CD4-positive, alpha-beta memory T cell (primary cell): Measurements from ENCODE around the gene RPL36. TPM values are rescaled to one million over a fixed set of nuclear protein-coding genes. Genes with fewer than 3 reads are reported as not detected.
A peak's percentile ranks its signal among the peaks of the same experiment; 100 is the strongest.

Experiments used
- CTCF ChIA-PET: fragments of 350-600 bp; sonication (Branson Sonifier 250); formaldehyde crosslinking; loops from one replicate; lab custom pipeline; 2021; ENCODE audit warnings: inconsistent platforms; ENCODE audit not compliant: partially characterized antibody; lab: Charles Lee
- POLR2A ChIA-PET: fragments of 350-600 bp; sonication (Branson Sonifier 250); formaldehyde crosslinking; loops from one replicate; lab custom pipeline; 2021; ENCODE audit not compliant: partially characterized antibody; lab: Charles Lee
- DNase-seq, 5 donors: peaks; one replicate each; pipeline versions ENCODE4 v3.0.0 to v3.0.0-alpha.2; 2020 to 2022; ENCODE audit warnings: mixed read lengths in 1 of 5
- H3K27ac ChIP-seq: one replicate; pipeline ENCODE4 v1.7.0; 2013; ENCODE audit warnings: low read depth, low read length
- H3K27me3 ChIP-seq: 2 replicates; pipeline ENCODE4 v1.7.0; 2013; ENCODE audit warnings: mild to moderate bottlenecking, low read length, moderate library complexity; ENCODE audit not compliant: insufficient read depth
- H3K36me3 ChIP-seq: 2 replicates; pipeline ENCODE4 v1.7.0; 2013; ENCODE audit warnings: mild to moderate bottlenecking, low read length, moderate library complexity; ENCODE audit not compliant: insufficient read depth
- H3K4me1 ChIP-seq: 2 replicates; pipeline ENCODE4 v1.7.0; 2013; ENCODE audit warnings: mild to moderate bottlenecking, low read length, moderate library complexity; ENCODE audit not compliant: insufficient read depth
- H3K4me3 ChIP-seq, 2 donors: one replicate each; pipeline ENCODE4 v1.7.0; 2013; ENCODE audit warnings: low read length in 2 of 2, mild to moderate bottlenecking in 1 of 2
- H3K9me3 ChIP-seq, 2 donors: one replicate each; pipeline ENCODE4 v1.7.0; 2013; ENCODE audit warnings: low read length in 2 of 2, control low read depth in 1 of 2; ENCODE audit not compliant: control insufficient read depth in 1 of 2
- H3K27ac Mint-ChIP-seq, 7 donors: one replicate each; pipeline ENCODE4 v1.8.0; 2020 to 2021; ENCODE audit warnings: mixed read lengths in 7 of 7, mild to moderate bottlenecking in 6 of 7, inconsistent platforms in 3 of 7, moderate library complexity in 3 of 7
- H3K27me3 Mint-ChIP-seq, 2 donors: one replicate each; pipeline ENCODE4 v1.8.0; 2020 to 2021; ENCODE audit warnings: mixed read lengths in 2 of 2
- H3K36me3 Mint-ChIP-seq, 2 donors: one replicate each; pipeline ENCODE4 v1.8.0; 2020 to 2021; ENCODE audit warnings: mixed read lengths in 2 of 2, inconsistent platforms in 1 of 2, mild to moderate bottlenecking in 1 of 2
- H3K4me1 Mint-ChIP-seq, 4 donors: one replicate each; pipeline ENCODE4 v1.8.0; 2020 to 2021; ENCODE audit warnings: mixed read lengths in 4 of 4, mild to moderate bottlenecking in 1 of 4
- H3K4me3 Mint-ChIP-seq, 8 donors: one replicate each; pipeline ENCODE4 v1.8.0; 2020 to 2021; ENCODE audit warnings: mixed read lengths in 8 of 8, mild to moderate bottlenecking in 7 of 8, moderate library complexity in 6 of 8, inconsistent platforms in 3 of 8
- H3K9me3 Mint-ChIP-seq, 8 donors: one replicate each; pipeline ENCODE4 v1.8.0; 2020 to 2021; ENCODE audit warnings: mixed read lengths in 8 of 8, mild to moderate bottlenecking in 5 of 8, inconsistent platforms in 3 of 8, moderate library complexity in 1 of 8
- intact Hi-C: fragments of 100-400 bp; cut with micrococcal nuclease; formaldehyde crosslinking; loops from one replicate; pipeline ENCODE4 v1.15.1; 2023
- polyA plus RNA-seq, 2 donors: library from polyadenylated mRNA; unstranded; fragments of 300-500 nt; fragmentation: Illumina TruSeq; gene quantifications; one replicate each; pipeline ENCODE4 v1.2.3, GENCODE V29; 2021
- total RNA-seq, 2 experiments: library from RNA; stranded (reverse); gene quantifications; one replicate each; pipeline ENCODE4 v1.2.3, GENCODE V29; 2021

The RPL36 gene
- total and polyA plus RNA-seq, 4 experiments from 2014 or later = 1,675 to 2,485 (median 1,812) TPM

DNA sequence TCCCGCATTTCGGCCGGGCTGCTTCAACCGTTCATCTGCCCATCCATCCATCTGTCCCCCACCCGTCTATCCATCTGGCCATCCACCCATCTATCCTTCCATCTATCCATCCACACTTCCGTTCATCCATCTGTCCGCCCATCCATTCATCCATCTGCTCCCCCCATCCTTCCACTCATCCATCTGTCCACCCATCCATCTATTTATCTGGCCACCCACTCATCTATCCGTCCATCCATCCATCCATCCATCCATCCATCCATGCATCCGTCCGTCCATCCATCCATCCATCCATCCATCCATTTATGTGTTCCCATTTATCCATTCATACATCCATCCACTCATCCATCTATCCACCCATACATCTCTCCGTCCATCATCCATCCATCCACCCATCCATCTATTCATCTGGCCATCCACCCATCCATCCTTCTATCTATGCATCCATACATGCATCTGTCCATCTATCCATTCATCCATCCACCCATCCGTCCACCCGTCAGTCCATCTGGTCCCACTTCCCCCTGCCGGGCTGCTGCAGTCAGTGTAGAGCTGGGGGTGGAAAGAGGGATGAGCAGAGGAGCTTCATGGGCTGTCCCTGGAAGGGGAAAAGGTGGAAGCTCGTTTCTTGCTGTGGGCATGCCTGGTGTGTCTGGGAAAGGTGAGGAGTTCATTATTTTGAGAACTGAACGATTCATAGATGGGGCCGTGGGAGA lies 8.5 kb upstream of the RPL36 start:
- Mint-ChIP-seq H3K27me3 (no peaks in the 10 kb centered on the region), H3K36me3 (peaks cover 0 to 5% of the 10 kb centered on the region in 2 donors), H3K27ac (peak overlapping the region; percentile 66 to 93 (median 92)), H3K4me3 (peak overlapping the region; percentile 35 to 94 (median 82)), H3K4me1 (peaks cover 21 to 49% (median 32%) of the 10 kb centered on the region in 4 donors), H3K9me3 (peaks cover 0 to 3% (median 0%) of the 10 kb centered on the region in 8 donors)
- Histone ChIP-seq H3K4me3 (peak overlapping the region; percentile 52 to 96), H3K9me3 (no peaks in the 10 kb centered on the region), H3K36me3 (no peaks in the 10 kb centered on the region), H3K27ac (peak overlapping the region; percentile 87), H3K27me3 (no peaks in the 10 kb centered on the region), H3K4me1 (peaks cover 24% of the 10 kb centered on the region)
- ChIA-PET CTCF (interaction anchor here (1.0 to 1.2 kb wide), 3 partner anchors 8 to 40 kb away, joined by 3 to 6 read pairs (median 6); partner anchors contain the start of genes CATSPERD and RPL36), POLR2A (interaction anchor here (1.4 to 2.1 kb wide), 3 partner anchors 8 to 59 kb away, joined by 6 to 7 read pairs (median 6); partner anchors contain the start of genes RPL36, SAFB and SAFB2)
- DNase-seq = no peak
- intact Hi-C loops = loop anchor here (2.0 kb wide), 1 partner anchor 297 kb away; the partner anchor contains the start of gene RANBP3

DNA sequence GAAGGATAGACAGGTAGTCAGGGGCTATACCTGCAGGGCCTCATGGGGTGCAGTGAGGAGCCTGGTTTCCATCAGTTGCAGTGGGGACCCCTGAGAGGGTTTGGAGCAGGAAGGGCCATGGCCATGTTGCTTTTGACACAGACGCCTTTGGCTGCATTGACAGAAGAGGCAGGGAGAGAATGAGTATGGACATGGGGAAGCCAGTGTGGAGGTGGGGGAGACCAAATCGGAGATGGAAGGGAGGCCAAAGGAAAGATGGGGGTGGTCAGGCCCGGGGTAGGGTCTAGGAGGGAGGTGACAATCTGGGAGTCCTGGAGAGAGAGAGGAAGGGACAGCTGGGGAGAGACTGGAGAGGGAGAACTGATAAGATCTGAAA lies 8.0 kb upstream of the RPL36 start:
- CTCF ChIA-PET = interaction anchor here (1.0 to 1.2 kb wide), 3 partner anchors 8 to 39 kb away, joined by 3 to 6 read pairs (median 6); partner anchors contain the start of genes CATSPERD and RPL36
- peaks cover 22 to 50% (median 33%) of the 10 kb centered on the region in 4 donors for H3K4me1 Mint-ChIP-seq
- peaks cover 0 to 6% of the 10 kb centered on the region in 2 donors for H3K36me3 Mint-ChIP-seq
- H3K4me3 ChIP-seq = no peak overlapping the region
- intact Hi-C loops = no loop called here
- no peaks in the 10 kb centered on the region for H3K27me3 Mint-ChIP-seq
- no peak for DNase-seq
- no peak overlapping the region for H3K27ac ChIP-seq
- H3K27me3 ChIP-seq = no peaks in the 10 kb centered on the region
- H3K9me3 Mint-ChIP-seq = peaks cover 0 to 3% (median 0%) of the 10 kb centered on the region in 8 donors
- peak overlapping the region in 7 of 8 donors; percentile 39 to 94 (median 81) for H3K4me3 Mint-ChIP-seq
- no peaks in the 10 kb centered on the region for H3K36me3 ChIP-seq
- no peaks in the 10 kb centered on the region for H3K9me3 ChIP-seq
- POLR2A ChIA-PET = interaction anchor here (1.4 to 2.1 kb wide), 3 partner anchors 8 to 59 kb away, joined by 6 to 7 read pairs (median 6); partner anchors contain the start of genes RPL36, SAFB and SAFB2
- H3K27ac Mint-ChIP-seq = peak overlapping the region; percentile 66 to 92 (median 87)
- H3K4me1 ChIP-seq = peaks cover 25% of the 10 kb centered on the region

DNA sequence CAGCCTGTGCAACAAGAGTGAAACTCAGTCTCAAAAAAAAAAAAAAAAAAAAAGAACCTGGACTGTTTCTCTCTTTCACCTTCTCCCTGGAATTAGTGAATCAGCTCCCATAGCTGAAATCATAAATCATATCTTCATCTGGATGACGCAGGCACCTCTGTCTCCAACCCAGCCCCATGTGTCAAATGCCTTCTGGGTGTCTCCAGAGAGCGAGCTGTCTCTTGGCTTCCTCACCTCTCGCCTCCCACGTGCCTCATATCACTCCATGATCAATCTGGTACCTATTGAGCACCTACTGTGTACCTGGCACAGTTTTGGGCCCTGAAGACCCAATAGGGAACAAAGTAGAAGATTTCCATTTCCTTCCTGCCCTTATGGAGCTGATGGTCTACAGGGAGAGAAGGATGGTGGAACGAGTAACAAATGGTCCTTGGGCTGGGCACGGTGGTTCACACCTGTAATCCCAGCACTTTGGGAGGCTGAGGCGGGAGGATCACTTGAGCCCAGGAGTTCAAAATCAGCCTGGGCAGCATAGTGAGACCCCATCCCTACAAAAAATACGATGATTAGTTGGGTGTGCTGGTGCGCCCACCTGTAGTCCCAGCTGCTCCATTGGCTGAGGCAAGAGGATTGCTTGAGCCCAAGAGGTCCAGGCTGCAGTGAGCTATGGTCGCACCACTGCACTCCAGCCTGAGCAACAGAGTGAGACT lies 6.8 kb upstream of the RPL36 start:
- peaks cover 0 to 3% (median 0%) of the 10 kb centered on the region in 8 donors for H3K9me3 Mint-ChIP-seq
- no peak overlapping the region for H3K27ac ChIP-seq
- intact Hi-C loops = no loop called here
- CTCF ChIA-PET = no interaction called here
- H3K36me3 ChIP-seq = no peaks in the 10 kb centered on the region
- no peaks in the 10 kb centered on the region for H3K27me3 Mint-ChIP-seq
- peaks cover 33% of the 10 kb centered on the region for H3K4me1 ChIP-seq
- peaks cover 23 to 54% (median 36%) of the 10 kb centered on the region in 4 donors for H3K4me1 Mint-ChIP-seq
- POLR2A ChIA-PET = interaction anchor here (1.2 to 2.1 kb wide), 3 partner anchors 8 to 61 kb away, joined by 4 to 7 read pairs (median 6); partner anchors contain the start of genes CATSPERD, LONP1, SAFB and SAFB2
- H3K4me3 ChIP-seq = no peak overlapping the region
- peaks cover 0 to 6% of the 10 kb centered on the region in 2 donors for H3K36me3 Mint-ChIP-seq
- DNase-seq = no peak
- no peaks in the 10 kb centered on the region for H3K9me3 ChIP-seq
- H3K27me3 ChIP-seq = no peaks in the 10 kb centered on the region
- H3K4me3 Mint-ChIP-seq = peak overlapping the region in 3 of 8 donors; percentile 9 to 60 (median 13)
- H3K27ac Mint-ChIP-seq = peak overlapping the region in 4 of 7 donors; percentile 19 to 66 (median 40)

DNA sequence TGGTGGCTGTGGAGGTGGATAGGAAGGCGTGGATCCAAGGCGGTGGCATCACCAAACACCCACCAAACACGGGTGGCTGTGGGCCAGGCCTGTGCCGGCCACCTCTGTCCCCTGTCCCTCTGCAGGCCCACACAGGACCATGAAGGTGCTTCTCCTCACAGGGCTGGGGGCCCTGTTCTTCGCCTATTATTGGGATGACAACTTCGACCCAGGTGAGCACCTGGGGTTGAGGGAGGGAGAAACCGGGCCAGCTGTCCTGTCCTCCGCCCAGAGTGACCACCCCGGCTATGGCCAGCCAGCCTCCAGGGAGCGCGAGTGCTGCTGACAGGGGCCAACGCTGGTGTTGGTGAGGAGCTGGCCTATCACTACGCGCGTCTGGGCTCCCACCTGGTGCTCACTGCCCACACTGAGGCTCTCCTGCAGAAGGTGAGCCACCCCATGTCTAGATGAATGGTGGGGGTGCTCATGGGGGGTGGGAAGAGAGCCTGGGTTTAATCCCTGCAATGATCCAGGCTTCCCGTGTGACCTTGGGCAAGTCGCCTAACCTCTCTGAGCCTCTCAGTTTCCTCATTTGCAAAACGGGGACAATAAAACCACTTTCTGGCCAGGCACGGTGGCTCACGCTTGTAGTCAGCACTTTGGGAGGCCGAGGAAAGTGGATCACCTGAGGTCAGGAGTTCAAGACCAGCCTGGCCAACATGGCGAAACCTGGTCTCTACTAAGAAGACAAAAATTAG lies 5.2 kb upstream of the RPL36 start:
- H3K4me3 ChIP-seq = no peak overlapping the region
- H3K27ac ChIP-seq = no peak overlapping the region
- Mint-ChIP-seq H3K27me3 (no peaks in the 10 kb centered on the region), H3K36me3 (peaks cover 0 to 8% of the 10 kb centered on the region in 2 donors), H3K4me3 (peak overlapping the region in 2 of 8 donors; percentile 6 to 20), H3K4me1 (peaks cover 17 to 50% (median 34%) of the 10 kb centered on the region in 4 donors), H3K9me3 (peaks cover 0 to 3% (median 0%) of the 10 kb centered on the region in 8 donors), H3K27ac (peak overlapping the region in 3 of 7 donors; percentile 12 to 89 (median 69))
- no peak for DNase-seq
- peaks cover 27% of the 10 kb centered on the region for H3K4me1 ChIP-seq
- H3K9me3 ChIP-seq = no peaks in the 10 kb centered on the region
- intact Hi-C loops = no loop called here
- H3K27me3 ChIP-seq = no peaks in the 10 kb centered on the region
- H3K36me3 ChIP-seq = no peaks in the 10 kb centered on the region
- POLR2A ChIA-PET = interaction anchor here (3.4 kb wide), 1 partner anchor 62 kb away, joined by 25 read pairs; the partner anchor contains the start of genes SAFB and SAFB2
- CTCF ChIA-PET = interaction anchor here (2.8 to 3.6 kb wide), 2 partner anchors 36 to 63 kb away, joined by 18 read pairs; partner anchors contain the start of genes CATSPERD, LONP1, SAFB and SAFB2

DNA sequence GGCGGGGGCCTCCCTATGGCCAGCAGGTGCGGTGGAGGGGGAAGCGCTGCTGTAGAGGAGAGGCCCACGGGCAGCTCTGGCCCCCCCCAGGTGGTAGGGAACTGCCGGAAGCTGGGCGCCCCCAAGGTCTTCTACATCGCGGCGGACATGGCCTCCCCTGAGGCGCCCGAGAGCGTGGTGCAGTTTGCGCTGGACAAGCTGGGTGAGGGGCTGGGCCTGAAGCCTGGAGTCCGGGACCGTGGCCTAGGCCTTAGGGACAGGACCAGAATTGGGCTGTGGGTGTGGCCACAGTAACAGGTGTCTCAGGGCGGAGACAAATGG lies 3.8 kb upstream of the RPL36 start:
- peaks cover 0 to 18% of the 10 kb centered on the region in 2 donors for H3K36me3 Mint-ChIP-seq
- H3K9me3 ChIP-seq = no peaks in the 10 kb centered on the region
- peak overlapping the region; percentile 81 to 88 (median 83) for H3K4me3 Mint-ChIP-seq
- H3K27ac ChIP-seq = peak overlapping the region; percentile 67
- H3K27me3 ChIP-seq = no peaks in the 10 kb centered on the region
- CTCF ChIA-PET = interaction anchor here (1.5 to 3.6 kb wide), 5 partner anchors 10 to 218 kb away, joined by 3 to 18 read pairs (median 7); partner anchors contain the start of genes CATSPERD, LONP1, SAFB and SAFB2
- H3K4me1 Mint-ChIP-seq = peaks cover 25 to 52% (median 35%) of the 10 kb centered on the region in 4 donors
- peak overlapping the region in 1 of 2 donors; percentile 61 for H3K4me3 ChIP-seq
- POLR2A ChIA-PET = interaction anchor here (1.0 to 3.4 kb wide), 5 partner anchors 8 to 218 kb away, joined by 4 to 28 read pairs (median 5); partner anchors contain the start of genes CATSPERD, LONP1, SAFB and SAFB2
- peaks cover 0 to 5% (median 0%) of the 10 kb centered on the region in 8 donors for H3K9me3 Mint-ChIP-seq
- intact Hi-C loops = no loop called here
- peak overlapping the region; percentile 86 to 95 (median 91) for H3K27ac Mint-ChIP-seq
- H3K36me3 ChIP-seq = no peaks in the 10 kb centered on the region
- peaks cover 22% of the 10 kb centered on the region for H3K4me1 ChIP-seq
- no peak for DNase-seq
- no peaks in the 10 kb centered on the region for H3K27me3 Mint-ChIP-seq
